ENCODE results near the gene OR5B3. TPM values are rescaled to one million over a fixed set of nuclear protein-coding genes. Genes with fewer than 3 reads are reported as not detected.

The OR5B3 gene
- total and polyA plus RNA-seq, 10 donors: not detected

DNA sequence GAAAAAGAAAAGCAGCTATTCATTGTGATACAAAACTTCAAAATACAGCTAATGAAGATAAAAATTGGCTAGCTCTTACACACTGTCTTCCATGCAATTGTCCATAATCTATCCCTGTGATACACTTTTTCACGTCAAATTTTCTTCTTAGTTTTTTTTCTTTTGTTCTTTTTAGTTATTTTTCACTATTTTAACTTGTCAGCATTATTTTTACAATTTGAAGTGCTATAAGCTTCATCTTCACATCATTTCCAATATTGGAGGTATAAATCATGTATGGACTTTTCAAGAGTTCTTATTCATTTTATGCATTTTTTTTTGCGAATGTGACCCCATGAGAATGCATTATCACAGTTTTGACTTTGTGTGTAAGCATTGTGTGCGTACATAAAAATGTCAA lies 51.9 kb downstream of the OR5B3 start:
- no peaks in the 10 kb centered on the region for H3K36me3 ChIP-seq
- H3K27ac ChIP-seq: no peak overlapping the region
- H3K4me3 ChIP-seq: no peak overlapping the region
- H3K4me1 ChIP-seq: no peaks in the 10 kb centered on the region
- 80 to 87% (median 84%) methylated on average over 3 of the region's 3 CpGs for WGBS, 5 donors
- TF ChIP-seq POLR2A (IDR thresholded peaks at IDR 0.05) (no peak), POLR2AphosphoS5 (IDR thresholded peaks at IDR 0.05) (no peak)
- TF ChIP-seq, protein P1, sequence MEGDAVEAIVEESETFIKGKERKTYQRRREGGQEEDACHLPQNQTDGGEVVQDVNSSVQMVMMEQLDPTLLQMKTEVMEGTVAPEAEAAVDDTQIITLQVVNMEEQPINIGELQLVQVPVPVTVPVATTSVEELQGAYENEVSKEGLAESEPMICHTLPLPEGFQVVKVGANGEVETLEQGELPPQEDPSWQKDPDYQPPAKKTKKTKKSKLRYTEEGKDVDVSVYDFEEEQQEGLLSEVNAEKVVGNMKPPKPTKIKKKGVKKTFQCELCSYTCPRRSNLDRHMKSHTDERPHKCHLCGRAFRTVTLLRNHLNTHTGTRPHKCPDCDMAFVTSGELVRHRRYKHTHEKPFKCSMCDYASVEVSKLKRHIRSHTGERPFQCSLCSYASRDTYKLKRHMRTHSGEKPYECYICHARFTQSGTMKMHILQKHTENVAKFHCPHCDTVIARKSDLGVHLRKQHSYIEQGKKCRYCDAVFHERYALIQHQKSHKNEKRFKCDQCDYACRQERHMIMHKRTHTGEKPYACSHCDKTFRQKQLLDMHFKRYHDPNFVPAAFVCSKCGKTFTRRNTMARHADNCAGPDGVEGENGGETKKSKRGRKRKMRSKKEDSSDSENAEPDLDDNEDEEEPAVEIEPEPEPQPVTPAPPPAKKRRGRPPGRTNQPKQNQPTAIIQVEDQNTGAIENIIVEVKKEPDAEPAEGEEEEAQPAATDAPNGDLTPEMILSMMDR (IDR thresholded peaks at IDR 0.05 in 8 of 11, conservative IDR thresholded peaks at IDR 0.05 in 3 of 11): no peak
- no peak for DNase-seq
- intact Hi-C loops (cut with DNase I; ENCODE audit: low total_unique reads): no loop called here
- no peaks in the 10 kb centered on the region for H3K9me3 ChIP-seq
- H3K27me3 ChIP-seq (replicated peaks in 1 of 7): no peaks in the 10 kb centered on the region

Other genes with a start within 250 kb of the OR5B3 start
- not detected for gene OR9Q2, start 217.8 kb downstream of the OR5B3 start, total RNA-seq
- not detected for gene OR9Q2, start 217.8 kb downstream of the OR5B3 start, polyA plus RNA-seq
- gene OR1S2, start 202.7 kb downstream of the OR5B3 start, total RNA-seq: not detected
- gene OR1S2, start 202.7 kb downstream of the OR5B3 start, polyA plus RNA-seq: not detected
- gene OR1S1, start 194.2 kb downstream of the OR5B3 start, total RNA-seq: not detected
- gene OR1S1, start 194.2 kb downstream of the OR5B3 start, polyA plus RNA-seq: not detected
- gene OR10Q1, start 178.0 kb downstream of the OR5B3 start, total RNA-seq: not detected
- gene OR10Q1, start 178.0 kb downstream of the OR5B3 start, polyA plus RNA-seq: not detected
- gene OR10W1, start 138.6 kb downstream of the OR5B3 start, total RNA-seq: not detected
- gene OR10W1, start 138.6 kb downstream of the OR5B3 start, polyA plus RNA-seq: not detected
- gene OR5B17, start 47.8 kb downstream of the OR5B3 start, total RNA-seq: not detected
- gene OR5B17, start 47.8 kb downstream of the OR5B3 start, polyA plus RNA-seq: not detected
- gene OR5B2, start 21.2 kb upstream of the OR5B3 start, total RNA-seq: not detected
- under 1 TPM in 1 of 3 donors, not detected in 2; 0.08 TPM for gene OR5B2, start 21.2 kb upstream of the OR5B3 start, polyA plus RNA-seq
- not detected for gene OR5B12, start 35.4 kb upstream of the OR5B3 start, total RNA-seq
- under 1 TPM in 1 of 3 donors, not detected in 2; 0.08 TPM for gene OR5B12, start 35.4 kb upstream of the OR5B3 start, polyA plus RNA-seq
- gene OR5B21, start 101.2 kb upstream of the OR5B3 start, total RNA-seq: 1 to 10 TPM in 1 of 7 donors, under 1 TPM in 2, not detected in 4; 0.40 to 2.6 (median 0.54) TPM
- gene OR5B21, start 101.2 kb upstream of the OR5B3 start, polyA plus RNA-seq: not detected
- gene LPXN, start 169.0 kb upstream of the OR5B3 start, total RNA-seq: 10 to 100 TPM; 50.8 to 83.7 (median 65.9) TPM
- 10 to 100 TPM; 56.8 to 70.0 (median 62.3) TPM for gene LPXN, start 169.0 kb upstream of the OR5B3 start, polyA plus RNA-seq
- gene ZFP91, start 172.2 kb upstream of the OR5B3 start, total RNA-seq: 10 to 100 TPM; 42.9 to 53.4 (median 49.4) TPM
- gene ZFP91, start 172.2 kb upstream of the OR5B3 start, polyA plus RNA-seq: 10 to 100 TPM; 10.1 to 17.5 (median 10.2) TPM
- 1 to 10 TPM; 1.1 to 3.7 (median 2.0) TPM for gene CNTF, start 215.8 kb upstream of the OR5B3 start, total RNA-seq
- gene CNTF, start 215.8 kb upstream of the OR5B3 start, polyA plus RNA-seq: under 1 TPM; 0.09 to 0.32 (median 0.11) TPM